Ovary (tissue), 3 donors: ENCODE data around the gene VIM.

Experiments
- POLR2A ChIP-seq: fragments of 450-650 bp; IDR thresholded peaks from one replicate; pipeline ENCODE4 v1.6.1; 2017; ENCODE audit warnings: antibody characterized with exemption, mild to moderate bottlenecking, moderate library complexity
- TF ChIP-seq, protein P1 (sequence below), 3 donors: fragments of 450-650 bp in 2 of 3; fragments of 200-600 bp in 1 of 3; IDR thresholded peaks; one replicate each; pipeline versions ENCODE4 v1.5.1 to v1.8.0; 2016 to 2022; ENCODE audit warnings: antibody characterized with exemption in 3 of 3, mild to moderate bottlenecking in 1 of 3
- donor health status: DM: no; HTN: no; CAD: no.

DNA sequence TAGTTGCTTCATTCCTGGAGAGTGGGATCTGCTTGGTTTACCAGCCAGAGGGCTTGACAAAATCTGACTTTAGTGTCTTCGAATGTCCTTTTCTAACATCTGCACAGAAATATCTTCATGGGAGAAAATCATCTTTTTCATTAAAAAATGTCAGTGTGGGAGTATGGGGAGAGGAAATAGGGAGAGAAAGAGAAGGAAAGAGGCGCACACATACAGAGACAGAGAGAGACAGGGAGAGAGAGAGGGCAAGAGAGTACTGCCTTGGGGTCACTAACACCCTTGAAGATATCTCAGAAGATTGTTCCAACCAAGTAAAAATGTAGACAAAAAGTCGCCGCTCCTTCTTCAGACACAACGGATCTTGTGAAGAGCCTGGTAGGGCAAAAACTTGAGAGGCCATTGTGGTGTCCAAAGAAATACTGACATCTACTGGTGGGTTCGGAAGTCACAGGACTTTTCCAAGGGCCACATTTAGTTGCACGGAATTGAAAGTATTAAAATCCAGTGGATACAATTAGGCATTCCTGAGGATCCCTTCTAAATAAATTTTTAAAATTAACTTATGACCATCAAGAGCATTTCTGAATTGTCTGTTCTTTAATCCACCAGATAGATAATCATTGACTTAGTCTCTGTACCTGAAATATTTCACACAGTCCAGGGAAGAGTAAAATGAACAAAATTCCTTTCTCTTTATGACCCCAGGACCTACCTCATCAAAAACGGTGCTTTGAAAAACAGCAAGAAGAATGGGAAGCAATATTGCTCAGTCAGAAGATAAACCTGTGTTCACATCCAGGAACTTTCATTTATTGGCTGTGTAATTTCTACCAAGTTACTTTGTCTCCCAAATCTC is 29.7 kb downstream of the VIM start:
- TF ChIP-seq, protein P1, sequence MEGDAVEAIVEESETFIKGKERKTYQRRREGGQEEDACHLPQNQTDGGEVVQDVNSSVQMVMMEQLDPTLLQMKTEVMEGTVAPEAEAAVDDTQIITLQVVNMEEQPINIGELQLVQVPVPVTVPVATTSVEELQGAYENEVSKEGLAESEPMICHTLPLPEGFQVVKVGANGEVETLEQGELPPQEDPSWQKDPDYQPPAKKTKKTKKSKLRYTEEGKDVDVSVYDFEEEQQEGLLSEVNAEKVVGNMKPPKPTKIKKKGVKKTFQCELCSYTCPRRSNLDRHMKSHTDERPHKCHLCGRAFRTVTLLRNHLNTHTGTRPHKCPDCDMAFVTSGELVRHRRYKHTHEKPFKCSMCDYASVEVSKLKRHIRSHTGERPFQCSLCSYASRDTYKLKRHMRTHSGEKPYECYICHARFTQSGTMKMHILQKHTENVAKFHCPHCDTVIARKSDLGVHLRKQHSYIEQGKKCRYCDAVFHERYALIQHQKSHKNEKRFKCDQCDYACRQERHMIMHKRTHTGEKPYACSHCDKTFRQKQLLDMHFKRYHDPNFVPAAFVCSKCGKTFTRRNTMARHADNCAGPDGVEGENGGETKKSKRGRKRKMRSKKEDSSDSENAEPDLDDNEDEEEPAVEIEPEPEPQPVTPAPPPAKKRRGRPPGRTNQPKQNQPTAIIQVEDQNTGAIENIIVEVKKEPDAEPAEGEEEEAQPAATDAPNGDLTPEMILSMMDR (IDR thresholded peaks at IDR 0.05) = peak; percentile 70 to 82 (median 77)
- TF ChIP-seq POLR2A = no peak
